Type B pancreatic cell (in vitro differentiated cells): Measurements from ENCODE around the gene AVPR2. TPM values are rescaled to one million over a fixed set of nuclear protein-coding genes. Genes with fewer than 3 reads are reported as not detected.
A peak's percentile ranks its signal among the peaks of the same experiment; 100 is the strongest.

Source experiments
- DNase-seq: peaks from one replicate; pipeline ENCODE4 v3.0.0; 2021; ENCODE audit warnings: mixed read lengths; ENCODE audit not compliant: unreplicated experiment; ENCODE audit errors: extremely low spot score
- H3K27ac Mint-ChIP-seq: 2 replicates; pipeline ENCODE4 v1.8.0; 2021; ENCODE audit warnings: mild to moderate bottlenecking, mixed read lengths
- H3K27me3 Mint-ChIP-seq: 2 replicates; pipeline ENCODE4 v1.8.0; 2021; ENCODE audit warnings: mixed read lengths
- H3K36me3 Mint-ChIP-seq: 2 replicates; pipeline ENCODE4 v1.8.0; 2021; ENCODE audit warnings: mixed read lengths
- H3K4me1 Mint-ChIP-seq: one replicate; pipeline ENCODE4 v1.8.0; 2021; ENCODE audit warnings: mixed read lengths; ENCODE audit not compliant: unreplicated experiment
- H3K4me3 Mint-ChIP-seq: 2 replicates; pipeline ENCODE4 v1.8.0; 2021; ENCODE audit warnings: mild to moderate bottlenecking, mixed read lengths
- H3K9me3 Mint-ChIP-seq: 2 replicates; pipeline ENCODE4 v1.8.0; 2021; ENCODE audit warnings: mixed read lengths
- CTCF ChIP-seq: fragments of 200-600 bp; sonication (generic); conservative IDR thresholded peaks from 2 replicates; pipeline ENCODE4 v1.5.0; 2021; ENCODE audit warnings: antibody characterized with exemption, mild to moderate bottlenecking
- total RNA-seq: library from RNA; stranded (reverse); gene quantifications from 2 replicates; pipeline ENCODE4 v1.2.1, GENCODE V29; 2021; ENCODE audit warnings: low replicate concordance

The AVPR2 gene
- total RNA-seq, 1 donor from 2014 or later = not detected

GRCh38 chrX:153950127-153950526 lies 45.7 kb downstream of the AVPR2 start:
- Mint-ChIP-seq H3K4me1 (peaks cover 17% of the 10 kb centered on the region), H3K27me3 (no peaks in the 10 kb centered on the region), H3K27ac (peak overlapping the region; percentile 55), H3K36me3 (peaks cover 10% of the 10 kb centered on the region), H3K4me3 (no peak overlapping the region), H3K9me3 (no peaks in the 10 kb centered on the region)
- no peak for DNase-seq
- TF ChIP-seq CTCF = no peak

GRCh38 chrX:153951683-153952372 lies 47.4 kb downstream of the AVPR2 start:
- no peak overlapping the region for H3K4me3 Mint-ChIP-seq
- H3K27ac Mint-ChIP-seq = no peak overlapping the region
- DNase-seq = no peak
- H3K36me3 Mint-ChIP-seq = peaks cover 12% of the 10 kb centered on the region
- no peak for TF ChIP-seq CTCF
- no peaks in the 10 kb centered on the region for H3K27me3 Mint-ChIP-seq
- peaks cover 17% of the 10 kb centered on the region for H3K4me1 Mint-ChIP-seq
- no peaks in the 10 kb centered on the region for H3K9me3 Mint-ChIP-seq

GRCh38 chrX:153952373-153953026 lies 48.0 kb downstream of the AVPR2 start:
- Mint-ChIP-seq H3K27me3 (no peaks in the 10 kb centered on the region), H3K4me1 (peaks cover 14% of the 10 kb centered on the region), H3K36me3 (peaks cover 9% of the 10 kb centered on the region), H3K9me3 (no peaks in the 10 kb centered on the region), H3K4me3 (no peak overlapping the region), H3K27ac (peak overlapping the region; percentile 51)
- no peak for DNase-seq
- no peak for TF ChIP-seq CTCF

- peak; percentile 90 for DNase-seq
- peak; percentile 99 for TF ChIP-seq CTCF
- no peaks in the 10 kb centered on the region for H3K9me3 Mint-ChIP-seq
- peak overlapping the region; percentile 51 for H3K27ac Mint-ChIP-seq
- H3K4me3 Mint-ChIP-seq = no peak overlapping the region
- H3K27me3 Mint-ChIP-seq = no peaks in the 10 kb centered on the region
- peaks cover 8% of the 10 kb centered on the region for H3K4me1 Mint-ChIP-seq
- H3K36me3 Mint-ChIP-seq = peaks cover 7% of the 10 kb centered on the region
These were observed 48.9 kb downstream of the AVPR2 start for GRCh38 chrX:153953342-153953830.

GRCh38 chrX:153953892-153954557 lies 49.6 kb downstream of the AVPR2 start:
- peaks cover 3% of the 10 kb centered on the region for H3K4me1 Mint-ChIP-seq

More at GRCh38 chrX:153953892-153954557, 49.6 kb downstream of the AVPR2 start:
- H3K36me3 Mint-ChIP-seq = peaks cover 7% of the 10 kb centered on the region
- H3K9me3 Mint-ChIP-seq = no peaks in the 10 kb centered on the region
- H3K27me3 Mint-ChIP-seq = no peaks in the 10 kb centered on the region
- no peak overlapping the region for H3K27ac Mint-ChIP-seq
- H3K4me3 Mint-ChIP-seq = no peak overlapping the region
- TF ChIP-seq CTCF = peak; percentile 36
- DNase-seq = no peak
